Measurements from ENCODE around the gene MLPH.

MLPH gene

DNA sequence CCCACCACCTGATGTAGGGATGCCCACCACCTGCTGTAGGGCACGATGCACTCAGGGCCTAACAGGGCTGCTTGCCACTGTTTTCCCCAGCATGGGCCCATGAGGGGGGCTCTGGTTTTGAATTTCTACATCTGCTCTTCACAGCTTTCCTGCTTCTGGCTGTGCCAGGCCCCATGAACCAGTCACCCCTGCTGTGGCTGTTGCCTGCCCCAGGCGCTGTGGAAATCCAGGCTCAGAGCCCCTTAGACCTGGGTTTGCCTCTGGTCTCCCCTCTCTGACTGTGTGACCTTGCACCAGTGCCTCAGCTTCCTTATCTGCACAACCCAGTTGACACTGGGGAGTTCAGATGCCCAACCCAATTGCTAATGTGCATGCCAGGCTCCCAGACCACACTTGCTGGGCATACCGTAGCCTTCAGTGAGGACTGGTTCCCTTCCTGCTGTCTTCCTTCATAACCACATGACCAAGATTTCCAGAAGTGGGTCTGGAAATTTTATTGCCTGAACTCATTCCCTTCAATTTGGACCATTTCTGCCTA is 6.0 kb upstream of the MLPH start:
- no peak for DNase-seq

DNA sequence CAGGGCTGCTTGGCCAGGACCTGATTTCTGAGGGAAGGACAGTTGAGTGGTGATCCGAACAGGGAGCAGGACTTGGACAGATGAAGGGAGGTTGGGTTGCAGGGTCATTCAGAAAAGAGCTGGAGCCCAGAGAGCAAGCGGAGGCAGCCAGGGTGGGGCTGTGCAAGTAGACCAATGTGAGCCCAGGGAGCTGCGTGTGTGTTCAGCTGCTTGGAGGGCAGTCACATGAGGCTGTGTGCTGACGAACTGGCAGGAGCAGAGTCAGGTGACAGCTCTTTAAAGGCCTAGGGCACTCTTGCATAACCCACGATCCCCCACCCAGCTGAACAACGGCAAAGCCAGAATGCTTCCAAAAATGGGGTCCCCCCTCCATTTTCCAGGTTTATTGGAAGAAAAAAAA is 4.6 kb upstream of the MLPH start:
- DNase-seq, result no peak

DNA sequence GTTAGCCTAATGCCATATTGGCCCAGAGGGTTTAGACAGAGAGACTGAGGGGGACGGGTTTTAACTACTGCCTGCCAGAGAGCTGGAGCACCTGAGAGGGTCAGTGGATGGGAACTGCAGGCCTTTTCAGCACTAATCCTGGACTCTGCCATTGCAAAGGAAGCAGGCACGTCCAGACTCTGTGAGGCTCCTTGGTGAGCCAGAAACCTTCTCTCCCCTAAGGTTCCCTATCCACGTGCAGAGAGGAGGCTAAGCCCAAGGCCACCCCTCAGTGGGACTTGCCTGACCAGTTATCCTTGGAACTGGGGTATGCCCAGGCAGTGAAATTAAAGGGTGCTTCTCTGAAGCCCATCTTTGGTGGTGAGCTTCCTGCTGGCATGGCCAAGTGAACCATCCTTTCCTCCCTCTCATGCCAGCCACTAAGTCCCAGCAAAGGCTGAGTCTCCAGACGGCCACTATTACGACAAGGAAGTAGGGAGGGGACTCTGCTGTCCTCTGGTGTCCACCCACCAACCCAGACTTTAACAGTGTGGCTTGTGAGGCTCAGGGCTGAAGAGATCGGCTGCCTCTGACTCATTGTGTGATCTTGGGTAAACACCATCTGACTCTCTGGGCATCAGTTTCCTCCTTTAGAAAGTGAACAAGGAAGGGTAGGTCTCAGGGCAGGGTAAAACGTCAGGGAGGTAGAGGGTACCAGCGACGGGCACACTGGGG is 3.9 kb upstream of the MLPH start:
- no peak for DNase-seq

DNA sequence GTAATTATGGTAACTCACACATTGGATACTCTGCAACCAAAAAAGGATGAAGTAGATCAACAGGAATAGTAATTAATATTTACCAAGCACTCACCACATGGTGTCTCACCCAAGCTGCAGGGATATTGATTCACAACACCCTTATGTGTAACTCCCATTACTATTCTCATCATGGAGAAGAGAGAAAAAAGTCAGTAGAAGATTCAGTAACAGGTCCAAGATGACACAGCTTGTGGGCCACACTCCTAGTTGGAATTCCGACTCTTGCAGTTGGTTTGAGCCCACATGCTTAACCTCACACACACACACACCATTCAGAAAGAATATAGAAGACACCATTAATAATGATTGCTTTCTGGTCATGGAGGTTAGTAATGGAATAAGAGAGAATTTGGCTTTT is 1.7 kb upstream of the MLPH start:
- DNase-seq, result no peak

DNA sequence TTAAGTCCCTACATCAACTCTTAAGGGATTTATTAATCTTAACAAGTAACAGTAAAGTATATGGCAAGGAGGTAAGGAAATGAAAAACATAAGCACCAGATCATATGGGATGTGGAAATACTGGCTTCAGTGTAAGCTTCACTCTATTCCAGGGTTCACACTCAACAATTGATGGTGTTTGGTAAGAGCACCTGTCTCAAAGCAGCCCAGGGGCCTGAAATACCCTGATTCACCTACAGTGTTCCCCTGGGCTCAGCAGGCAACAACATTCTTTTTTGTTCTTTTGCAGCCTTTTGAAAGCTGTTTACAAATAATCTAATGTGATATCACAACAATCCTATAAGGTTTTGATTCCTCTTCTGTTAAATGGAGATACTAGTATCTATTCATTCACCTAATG is 1.2 kb upstream of the MLPH start:
- DNase-seq, result no peak

DNA sequence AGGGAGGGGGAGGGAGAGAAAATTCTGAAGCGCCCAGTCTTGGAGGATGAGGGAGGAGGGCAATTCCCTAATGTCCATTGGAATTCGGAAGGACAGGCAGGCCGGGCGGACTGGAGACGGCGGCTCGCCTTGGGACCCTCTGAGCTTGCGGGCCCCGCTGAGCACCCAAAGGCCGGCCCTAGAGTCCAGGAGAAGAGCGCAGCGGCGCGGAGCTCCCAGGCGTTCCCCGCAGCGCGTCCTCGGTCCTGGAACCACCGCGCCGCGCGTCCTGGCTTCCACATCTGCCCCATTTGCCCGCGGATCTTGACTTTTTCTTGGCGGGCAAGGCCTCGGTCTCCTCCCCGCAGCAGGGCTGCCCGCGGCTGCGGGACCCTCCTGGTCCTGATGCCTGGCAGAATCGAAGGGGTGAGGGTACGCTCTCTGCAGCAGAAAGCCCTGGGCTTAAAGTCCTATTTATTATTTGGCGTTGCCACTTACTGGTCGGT is 675 bp upstream of the MLPH start:
- no peak for DNase-seq

DNA sequence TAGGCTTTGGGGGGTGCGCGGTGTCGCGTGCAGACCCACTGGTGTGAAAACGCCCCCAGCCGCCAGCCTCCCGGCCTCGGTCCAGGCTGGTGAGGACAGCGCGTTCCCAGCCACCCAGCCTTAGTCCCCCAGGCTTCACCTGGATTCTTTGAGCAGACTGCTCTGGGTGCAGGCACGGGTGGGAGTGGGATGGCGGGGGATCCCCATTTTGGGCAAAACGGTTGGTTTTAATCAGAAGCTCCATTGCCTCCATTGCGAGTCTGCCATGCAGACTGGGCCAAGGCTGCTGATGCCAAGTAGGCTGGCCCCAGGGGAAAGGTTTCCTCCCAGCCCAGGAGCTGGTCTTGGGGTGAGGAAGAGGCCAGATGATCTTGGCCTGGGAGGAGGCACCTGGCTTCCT is 445 bp downstream of the MLPH start:
- DNase-seq, result no peak

DNA sequence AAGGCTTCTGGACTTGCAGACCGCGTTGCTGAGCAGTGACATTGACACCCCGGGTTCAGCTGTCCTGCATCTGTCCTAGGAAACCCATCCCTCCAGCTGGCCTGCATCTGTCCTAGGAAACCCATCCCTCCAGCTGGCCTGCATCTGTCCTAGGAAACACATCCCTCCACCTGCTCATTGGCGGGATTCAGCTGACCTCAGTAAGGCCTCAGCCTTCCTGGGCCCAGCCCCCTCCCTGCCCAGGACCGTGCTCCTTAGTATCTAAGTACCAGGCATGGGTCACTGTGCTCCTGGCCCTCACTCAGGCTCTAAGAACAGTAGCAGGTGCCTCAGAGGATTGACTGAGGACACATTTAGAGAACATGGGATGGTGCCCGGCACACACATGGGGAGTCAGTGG is 1.2 kb downstream of the MLPH start:
- no peak for DNase-seq

DNA sequence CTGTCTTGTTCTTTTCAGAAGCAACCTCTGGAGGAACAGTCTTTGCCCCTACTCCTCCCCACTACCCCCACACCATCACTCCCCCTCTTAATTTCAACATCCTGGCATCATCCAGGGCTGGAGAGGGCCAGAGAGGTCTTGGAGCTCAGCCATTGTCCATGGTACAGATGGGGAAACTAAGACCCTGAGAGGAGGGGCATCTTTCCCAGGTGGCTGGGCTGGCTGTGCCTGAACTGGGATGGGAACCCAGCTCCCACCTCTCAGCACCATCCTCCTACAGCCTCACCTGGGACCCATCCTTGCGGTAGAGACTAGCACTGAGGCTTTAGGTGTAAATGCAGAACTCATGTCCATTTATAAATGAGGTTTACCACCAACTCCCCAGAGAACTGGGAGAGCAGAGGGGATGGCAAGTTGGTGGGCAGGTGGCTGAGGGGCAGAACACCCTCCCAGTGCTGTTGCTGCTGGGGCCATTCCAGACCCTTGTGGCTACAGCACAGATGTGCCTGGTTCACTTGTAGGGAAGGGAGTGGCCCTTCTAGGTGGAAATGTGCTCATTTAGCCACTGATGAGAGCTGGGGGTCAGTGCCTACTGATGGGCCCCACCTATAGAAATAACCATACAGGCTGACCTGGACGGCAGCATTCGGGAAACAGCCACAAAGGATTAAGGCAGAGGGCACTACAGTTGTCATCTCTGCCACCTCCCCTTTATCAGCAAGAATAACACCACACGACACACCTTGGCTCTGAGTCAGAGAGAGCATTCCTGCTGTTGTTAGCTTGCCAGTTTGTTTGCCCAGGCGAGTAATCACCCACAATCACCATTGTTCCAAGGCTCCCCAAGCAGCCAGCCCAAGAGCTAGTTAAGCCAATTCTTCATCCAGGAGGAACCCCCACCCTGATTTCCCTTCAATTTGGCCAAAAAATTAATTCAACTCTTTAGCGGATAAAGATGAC is 2.1 kb downstream of the MLPH start:
- no peak for DNase-seq

DNA sequence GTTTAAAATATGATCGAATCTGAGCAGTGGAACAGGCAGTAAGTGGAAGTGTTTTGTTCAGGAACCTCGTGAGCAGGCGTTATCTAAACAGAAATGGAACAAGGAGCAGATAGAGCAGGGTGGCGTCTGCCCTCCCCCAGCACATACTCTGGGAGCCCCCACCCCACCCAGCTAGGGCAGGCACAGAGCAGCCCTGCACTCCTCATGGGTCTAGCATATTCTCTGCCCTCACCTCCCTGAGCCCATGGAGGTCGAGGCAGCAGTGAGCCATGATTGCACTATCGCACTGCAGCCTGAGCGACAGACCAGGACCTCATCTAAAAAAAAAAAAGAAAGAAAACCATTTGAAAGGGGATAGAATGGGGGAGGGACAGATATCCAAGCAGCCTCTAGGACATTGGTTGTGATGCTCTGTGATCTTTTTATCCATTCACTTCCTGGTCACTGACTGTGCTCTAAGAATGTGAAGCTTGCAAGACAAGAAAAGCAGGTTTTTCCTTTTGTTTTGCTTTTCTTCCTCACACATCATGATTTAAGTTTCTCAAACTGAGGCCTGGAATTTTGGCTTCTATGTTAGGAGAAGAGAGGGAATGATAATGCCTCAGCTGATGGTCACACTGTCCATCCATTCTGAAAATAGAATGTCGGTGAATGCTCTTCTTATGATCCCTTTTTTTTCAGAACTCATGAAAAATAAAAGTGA is 3.1 kb downstream of the MLPH start:
- no peak for DNase-seq

DNA sequence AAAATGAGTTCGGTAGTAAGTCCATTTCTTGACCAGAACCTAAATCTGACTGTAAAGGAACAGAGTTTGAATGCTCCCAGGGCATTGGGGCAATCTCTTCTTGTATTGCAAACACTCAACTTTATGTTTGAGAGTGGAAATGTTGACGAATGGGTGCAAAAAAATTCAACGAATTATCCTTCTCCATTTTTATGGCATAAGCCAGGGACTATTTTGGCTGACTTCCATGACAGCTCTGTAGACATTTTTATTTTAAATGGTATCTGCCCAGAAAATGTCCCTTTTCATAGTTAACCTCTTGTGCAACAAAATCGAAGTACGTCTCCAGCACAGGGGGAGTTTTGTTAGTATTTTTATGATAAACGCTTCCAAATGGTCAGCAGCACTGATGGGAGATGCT is 3.7 kb downstream of the MLPH start:
- DNase-seq, result no peak

DNA sequence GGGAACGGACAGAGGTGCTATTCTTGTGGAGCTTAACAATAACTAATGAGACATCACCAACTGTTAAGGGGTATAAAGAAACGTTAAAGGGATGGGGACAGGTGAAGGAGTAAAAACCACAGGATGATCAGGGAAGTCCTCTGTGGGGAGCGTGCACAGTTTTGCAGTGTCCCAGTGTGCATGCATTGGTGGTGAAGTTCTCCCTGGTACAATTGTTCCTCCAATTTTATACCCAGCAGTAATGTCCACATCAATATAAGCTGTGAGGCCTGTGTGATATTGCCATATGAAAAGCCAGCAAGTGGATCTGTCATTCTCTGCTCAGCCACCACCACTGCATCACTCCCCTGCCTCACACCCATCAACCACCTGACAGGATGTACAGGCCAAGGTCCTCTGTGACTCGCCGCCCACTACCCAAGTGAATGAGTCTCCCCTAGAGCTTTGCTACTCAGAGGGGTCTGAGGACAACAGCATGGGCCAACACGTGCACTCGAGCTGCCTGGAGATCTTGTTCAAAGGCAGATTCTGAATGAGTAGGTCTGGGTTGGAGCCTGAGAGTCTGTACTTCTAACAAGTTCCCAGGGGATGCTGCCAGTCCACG is 4.6 kb downstream of the MLPH start:
- DNase-seq, result no peak

DNA sequence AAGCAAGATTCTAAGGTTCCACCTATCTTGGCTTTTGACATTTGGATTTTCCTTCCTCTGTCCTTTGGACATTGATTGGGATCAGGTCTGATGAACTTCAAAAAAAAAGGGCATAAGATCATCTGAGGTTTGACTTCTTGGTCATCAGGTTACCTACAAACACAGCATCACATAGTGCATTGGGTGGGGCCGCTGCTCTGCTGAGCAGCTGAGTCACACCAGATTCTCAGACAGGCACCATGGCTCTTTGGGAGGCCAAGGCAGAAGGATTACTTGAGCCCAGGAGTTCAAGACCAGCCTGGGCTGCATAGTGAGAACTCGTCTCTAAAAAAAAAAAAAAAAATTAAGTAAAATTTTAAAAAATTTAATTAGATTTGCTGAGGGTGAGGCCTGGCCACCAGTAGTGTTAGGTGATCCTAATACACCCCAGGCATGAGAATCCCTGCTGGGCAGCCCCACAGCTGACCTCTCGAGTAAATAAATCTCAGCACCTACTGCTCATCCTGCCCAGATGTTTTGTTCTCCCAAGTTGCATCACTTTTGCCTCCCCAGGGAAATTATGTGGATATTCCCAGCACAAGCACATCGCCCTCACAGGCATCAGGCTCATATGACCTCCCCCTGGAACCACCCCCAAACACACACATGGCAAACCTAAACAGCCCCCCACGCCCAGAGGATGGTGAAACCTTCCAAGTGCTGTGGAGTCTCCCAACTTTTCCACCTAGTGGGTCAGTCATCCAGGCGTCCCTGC is 5.3 kb downstream of the MLPH start:
- DNase-seq, result no peak

DNA sequence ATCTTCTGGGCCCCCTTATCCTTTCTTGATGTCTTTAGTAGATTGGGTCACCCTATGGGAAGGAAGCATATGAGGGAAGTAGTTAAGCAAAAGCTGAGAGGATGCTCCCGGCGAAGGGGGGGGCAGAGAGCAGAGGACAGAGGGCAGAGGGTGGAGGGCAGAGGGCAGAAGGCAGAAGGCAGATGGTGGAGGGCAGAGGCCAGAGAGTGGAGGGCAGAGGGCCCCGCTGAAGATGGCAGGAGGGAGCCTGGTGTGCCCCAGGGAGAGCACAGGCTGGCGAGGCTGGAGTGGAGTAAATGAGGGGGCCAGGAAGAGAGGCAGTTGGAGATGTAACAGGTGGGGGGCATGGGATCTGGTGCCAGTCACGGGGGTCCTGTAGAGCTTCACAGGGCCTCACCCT is 7.0 kb downstream of the MLPH start:
- no peak for DNase-seq

DNA sequence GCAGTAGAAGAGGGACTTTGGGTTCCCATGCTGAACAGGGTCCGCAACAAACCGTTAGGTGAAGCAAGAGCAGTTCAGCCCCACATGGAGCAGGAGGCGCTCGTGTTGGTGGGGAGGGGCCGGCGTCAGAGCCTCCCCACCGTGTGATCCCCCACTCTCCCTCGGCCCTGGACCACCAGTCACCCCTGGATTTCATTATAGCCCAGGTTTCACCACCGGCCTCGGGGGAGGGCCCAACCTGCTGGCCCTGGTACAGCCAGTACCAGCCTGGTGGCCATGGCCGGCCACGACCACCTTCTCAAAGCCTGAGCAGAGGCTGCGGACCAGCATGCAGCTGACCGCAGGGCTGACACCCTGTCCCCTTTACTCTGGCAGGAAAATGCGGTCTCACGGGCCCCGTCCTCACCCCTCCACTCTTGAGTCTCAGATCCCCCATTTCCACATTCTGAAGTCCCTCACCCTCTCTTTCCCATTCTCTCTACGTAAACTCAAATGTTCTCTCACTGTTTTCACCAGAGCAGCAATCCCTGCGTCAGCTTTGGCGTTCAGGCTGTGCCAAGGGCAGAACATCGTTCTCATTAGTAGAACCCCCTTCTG is 8.6 kb downstream of the MLPH start:
- DNase-seq, result no peak

DNA sequence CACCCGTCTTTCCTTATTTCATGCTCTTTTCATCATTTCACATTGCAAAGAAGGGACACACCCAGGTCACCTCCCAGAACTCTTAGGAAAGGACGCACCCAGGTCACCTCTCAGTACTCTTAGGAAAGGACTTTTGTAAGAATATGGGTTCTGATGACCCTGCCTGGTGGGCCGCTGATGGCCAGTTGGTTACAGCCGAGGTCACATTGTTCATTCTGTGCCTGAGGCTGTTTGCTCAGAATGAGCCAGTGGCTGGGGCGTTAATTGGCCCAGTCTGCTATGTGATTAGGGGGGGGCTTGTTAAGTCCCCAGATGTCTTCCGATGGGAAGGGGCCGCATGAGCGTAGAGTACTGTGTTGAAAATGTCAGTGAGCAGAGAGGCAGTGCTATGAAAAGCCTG is 9.4 kb downstream of the MLPH start:
- no peak for DNase-seq

DNA sequence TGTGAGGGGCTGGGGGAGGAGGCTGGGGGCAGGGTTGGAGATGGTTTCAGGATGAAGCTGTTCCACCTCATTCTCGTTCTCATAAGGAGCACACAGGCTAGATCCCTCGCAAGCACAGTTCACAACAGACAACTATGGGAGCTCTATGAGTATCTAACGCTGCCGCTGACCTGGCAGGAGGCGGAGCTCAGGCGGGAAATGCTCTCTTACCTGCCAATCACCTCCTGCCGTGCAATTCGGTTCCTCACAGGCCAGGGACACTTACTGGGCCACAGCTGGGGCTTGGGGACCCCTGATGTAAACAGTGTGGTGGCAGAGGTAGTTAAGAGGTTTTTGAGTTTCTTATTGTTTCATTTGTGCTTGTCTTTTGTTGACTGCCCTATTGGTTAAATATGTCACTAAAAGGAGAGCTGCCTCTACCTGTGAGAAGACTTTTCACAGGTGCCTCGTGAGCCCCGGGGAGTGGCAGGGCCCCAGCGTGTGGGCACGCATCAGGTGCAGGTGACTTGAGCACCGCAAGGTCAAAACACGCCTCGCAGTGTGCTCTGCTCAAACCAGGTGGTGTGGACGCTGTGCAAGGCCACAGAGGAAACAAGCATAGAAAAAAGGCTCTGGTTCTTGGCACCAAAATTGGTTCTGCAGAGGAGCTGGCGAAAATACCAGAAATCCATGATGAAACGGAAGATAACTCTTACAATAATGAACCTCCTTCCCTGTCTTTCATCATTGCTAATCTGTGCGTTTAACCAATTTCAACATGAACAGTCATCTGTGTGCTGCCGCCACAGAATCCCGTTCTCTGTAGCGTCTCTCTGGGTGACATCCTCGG is 10.2 kb downstream of the MLPH start:
- DNase-seq, result no peak

DNA sequence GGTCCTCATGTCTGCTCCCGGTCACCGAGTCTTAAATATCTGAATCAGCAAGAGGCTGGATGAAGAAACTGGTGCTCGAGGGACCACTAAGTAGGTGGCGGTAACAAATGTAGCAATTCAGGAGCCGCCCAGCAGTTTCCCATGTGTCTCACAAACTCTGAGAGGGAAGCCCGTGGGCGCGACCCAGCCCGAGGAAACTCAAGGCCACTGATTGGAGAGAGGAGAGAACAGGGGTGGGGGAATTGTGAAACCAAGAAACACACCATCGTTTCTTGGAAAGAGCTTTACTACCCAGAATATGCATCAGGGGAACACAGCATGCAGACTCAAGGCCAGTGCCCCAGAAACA is 10.8 kb downstream of the MLPH start:
- DNase-seq, result no peak

DNA sequence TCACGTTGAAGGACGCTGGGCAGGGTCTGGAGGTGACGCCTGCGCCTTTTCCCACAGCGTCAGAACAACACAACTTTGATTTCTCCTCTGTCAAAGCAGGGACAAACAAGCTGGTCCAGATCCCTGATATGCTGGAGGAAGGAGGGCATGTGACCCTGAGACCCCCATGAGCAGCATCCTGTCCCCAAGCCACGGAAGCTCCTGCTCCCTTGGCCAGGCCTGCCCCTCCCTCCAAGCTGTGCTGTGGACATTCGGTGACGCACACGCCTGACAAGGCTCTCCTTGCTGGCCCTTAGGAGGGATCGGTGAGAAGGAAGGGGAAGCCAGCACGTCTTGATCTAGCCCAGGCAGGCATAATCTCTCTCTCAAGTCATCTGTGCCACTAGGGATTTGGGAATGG is 11.3 kb downstream of the MLPH start:
- no peak for DNase-seq

DNA sequence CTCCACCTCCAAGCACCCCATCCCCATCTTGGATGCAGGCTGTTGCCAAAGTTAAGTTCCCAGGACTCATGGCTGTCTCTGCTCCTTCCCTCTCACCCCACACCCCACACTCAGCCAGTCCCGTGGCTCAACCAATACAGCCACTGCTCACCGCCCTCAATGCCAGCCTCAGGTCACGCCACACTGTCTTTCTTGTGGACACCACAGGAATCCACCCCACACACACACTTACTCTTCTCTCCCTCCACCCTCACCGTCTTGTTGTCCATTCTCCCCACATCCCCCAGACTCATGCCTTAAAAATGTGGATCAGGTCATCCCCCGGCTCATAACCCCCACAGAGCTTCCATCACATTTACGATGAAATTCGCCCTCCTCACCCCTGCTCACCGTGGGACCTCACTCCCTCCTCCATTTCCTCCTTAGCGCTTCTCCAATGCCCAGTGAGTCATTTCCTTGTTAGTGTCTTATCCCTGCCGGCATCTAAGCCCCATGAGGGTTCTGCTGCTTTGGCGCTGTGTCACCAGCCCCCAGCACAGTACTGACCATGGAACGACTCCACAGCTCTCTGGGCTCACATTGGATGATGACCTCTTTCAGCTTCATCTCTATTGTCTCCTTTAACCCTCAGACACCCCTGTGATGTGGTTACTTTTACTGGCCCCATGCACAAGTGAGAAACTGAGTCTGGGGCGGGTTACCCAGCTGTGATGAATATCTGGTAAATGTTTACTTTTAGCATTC is 13.8 kb downstream of the MLPH start:
- no peak for DNase-seq
